ENCODE measurements around the gene AGO1.

GRCh38 chr1:35894656-35895055, 11.6 kb downstream of the AGO1 start:
- TF ChIP-seq CTCF (IDR thresholded peaks at IDR 0.05) (no peak), POLR2A (IDR thresholded peaks at IDR 0.05) (no peak), POLR2AphosphoS5 (IDR thresholded peaks at IDR 0.05) (no peak)
